Measurements from ENCODE around the gene ZNF101.

The ZNF101 gene

GRCh38 chr19:19642506-19643157 lies 26.0 kb upstream of the ZNF101 start:
- FAIRE-seq = no peak

- FAIRE-seq = no peak
These were observed 25.2 kb upstream of the ZNF101 start, which contains the start of gene GMIP for GRCh38 chr19:19643158-19644053. Gene GMIP (minus strand): TSS chr19:19643657. CDS start chr19:19643529, 128 bp downstream.

GRCh38 chr19:19644054-19644388 lies 24.6 kb upstream of the ZNF101 start:
- no peak for FAIRE-seq

GRCh38 chr19:19645233-19645870 lies 23.3 kb upstream of the ZNF101 start:
- FAIRE-seq = no peak

GRCh38 chr19:19647037-19647835 lies 21.4 kb upstream of the ZNF101 start:
- no peak for FAIRE-seq

- FAIRE-seq = no peak
These were observed 19.5 kb upstream of the ZNF101 start for GRCh38 chr19:19649155-19649554.

GRCh38 chr19:19649580-19649995 lies 19.1 kb upstream of the ZNF101 start:
- no peak for FAIRE-seq

GRCh38 chr19:19650331-19650730 lies 18.3 kb upstream of the ZNF101 start:
- FAIRE-seq = no peak

GRCh38 chr19:19651076-19651475 lies 17.6 kb upstream of the ZNF101 start:
- FAIRE-seq = no peak

- no peak for FAIRE-seq
These were observed 15.9 kb upstream of the ZNF101 start for GRCh38 chr19:19652482-19653295.

GRCh38 chr19:19653597-19654147 lies 15.0 kb upstream of the ZNF101 start:
- no peak for FAIRE-seq

GRCh38 chr19:19654441-19654840 lies 14.2 kb upstream of the ZNF101 start:
- no peak for FAIRE-seq

- no peak for FAIRE-seq
These were observed 13.5 kb upstream of the ZNF101 start for GRCh38 chr19:19655051-19655594.

- no peak for FAIRE-seq
These were observed 12.8 kb upstream of the ZNF101 start for GRCh38 chr19:19655641-19656343.

- FAIRE-seq = no peak
These were observed 11.9 kb upstream of the ZNF101 start for GRCh38 chr19:19656451-19657396.

- no peak for FAIRE-seq
These were observed 11.2 kb upstream of the ZNF101 start for GRCh38 chr19:19657397-19657783.

GRCh38 chr19:19659646-19660245 lies 8.9 kb upstream of the ZNF101 start:
- FAIRE-seq = no peak

- no peak for FAIRE-seq
These were observed 7.4 kb upstream of the ZNF101 start for GRCh38 chr19:19661141-19661674.
